GM18858 (cell line): ENCODE data around the gene MTG2.

ENCODE experiments used
- ATAC-seq: cut with Tn5 transposase; IDR thresholded peaks from one replicate; pipeline ENCODE4 v1.9.1; 2021; ENCODE audit not compliant: unreplicated experiment

Gene MTG2

DNA sequence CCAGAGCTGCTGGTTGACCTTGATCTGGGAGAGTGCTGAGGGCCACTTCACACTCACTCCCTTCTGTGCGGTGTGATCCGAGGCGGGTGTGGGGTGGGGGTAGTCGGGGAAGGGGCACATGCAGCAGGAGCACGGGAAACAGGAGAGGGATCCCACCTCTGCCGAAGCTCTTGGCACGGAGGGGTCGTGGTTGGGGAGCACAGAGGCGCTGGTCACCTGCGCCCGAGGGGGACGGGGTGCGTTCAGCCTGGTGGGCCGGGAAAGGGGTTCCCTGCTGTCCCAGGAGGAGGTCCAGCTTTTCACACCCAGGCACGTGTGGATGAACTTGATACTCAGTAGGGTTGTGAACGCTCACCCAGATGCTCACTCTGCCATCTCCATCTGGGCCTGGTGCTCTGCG is 22.0 kb upstream of the MTG2 start:
- no peak for ATAC-seq

DNA sequence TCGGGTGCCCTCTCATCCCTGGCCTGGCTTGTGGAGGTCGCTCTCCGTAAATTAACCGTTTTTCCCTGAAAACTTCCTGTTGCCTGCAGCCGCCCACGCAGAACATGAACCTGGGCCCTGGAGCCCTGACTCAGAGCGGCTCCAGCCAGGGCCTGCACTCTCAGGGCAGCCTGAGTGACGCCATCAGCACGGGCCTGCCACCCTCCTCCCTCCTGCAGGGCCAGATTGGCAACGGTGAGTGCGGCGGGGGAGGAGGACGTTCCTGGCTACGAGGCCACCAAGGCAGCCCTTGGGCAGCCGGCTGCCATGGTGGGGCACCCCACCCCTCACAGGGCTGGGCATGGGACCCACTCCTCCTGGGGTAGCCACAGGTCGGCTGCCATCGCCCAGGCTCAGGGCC is 21.5 kb upstream of the MTG2 start:
- no peak for ATAC-seq

DNA sequence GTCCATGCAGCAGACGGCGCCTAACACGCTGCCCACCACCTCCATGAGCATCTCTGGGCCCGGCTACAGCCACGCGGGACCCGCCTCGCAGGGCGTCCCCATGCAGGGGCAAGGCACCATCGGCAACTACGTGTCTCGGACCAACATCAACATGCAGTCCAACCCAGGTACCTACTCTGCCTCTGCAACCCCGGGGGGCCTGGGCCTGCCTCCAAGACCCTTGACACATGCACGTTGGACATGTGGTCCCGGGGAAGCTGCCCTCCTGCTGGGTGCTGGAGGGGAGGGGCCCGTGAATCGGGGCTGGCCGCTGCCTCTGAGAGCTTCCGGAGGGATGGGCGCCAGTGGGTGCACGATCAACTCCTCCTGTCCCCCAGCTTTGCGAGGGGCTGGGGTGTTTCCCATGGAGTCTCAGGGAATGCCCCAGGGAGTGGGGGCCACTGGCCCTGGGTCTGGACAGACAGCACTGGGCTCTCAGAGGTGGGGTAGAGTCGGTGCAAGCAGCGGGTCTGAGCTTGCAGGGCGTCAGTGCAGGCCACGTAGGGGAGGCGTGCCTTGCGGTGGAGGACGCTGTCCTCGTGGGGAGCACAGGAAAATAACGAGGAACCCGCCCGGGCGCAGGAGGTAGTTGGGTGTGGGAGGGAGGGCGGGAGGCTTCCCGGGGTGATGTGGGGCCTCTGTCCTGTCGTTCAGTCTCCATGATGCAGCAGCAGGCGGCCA is 19.9 kb upstream of the MTG2 start:
- no peak for ATAC-seq

GRCh38 chr20:62163485-62163865 is 19.4 kb upstream of the MTG2 start:
- ATAC-seq: no peak

- no peak for ATAC-seq
Observed at GRCh38 chr20:62163986-62164762, 18.7 kb upstream of the MTG2 start.

GRCh38 chr20:62164879-62165761 is 17.7 kb upstream of the MTG2 start:
- no peak for ATAC-seq

DNA sequence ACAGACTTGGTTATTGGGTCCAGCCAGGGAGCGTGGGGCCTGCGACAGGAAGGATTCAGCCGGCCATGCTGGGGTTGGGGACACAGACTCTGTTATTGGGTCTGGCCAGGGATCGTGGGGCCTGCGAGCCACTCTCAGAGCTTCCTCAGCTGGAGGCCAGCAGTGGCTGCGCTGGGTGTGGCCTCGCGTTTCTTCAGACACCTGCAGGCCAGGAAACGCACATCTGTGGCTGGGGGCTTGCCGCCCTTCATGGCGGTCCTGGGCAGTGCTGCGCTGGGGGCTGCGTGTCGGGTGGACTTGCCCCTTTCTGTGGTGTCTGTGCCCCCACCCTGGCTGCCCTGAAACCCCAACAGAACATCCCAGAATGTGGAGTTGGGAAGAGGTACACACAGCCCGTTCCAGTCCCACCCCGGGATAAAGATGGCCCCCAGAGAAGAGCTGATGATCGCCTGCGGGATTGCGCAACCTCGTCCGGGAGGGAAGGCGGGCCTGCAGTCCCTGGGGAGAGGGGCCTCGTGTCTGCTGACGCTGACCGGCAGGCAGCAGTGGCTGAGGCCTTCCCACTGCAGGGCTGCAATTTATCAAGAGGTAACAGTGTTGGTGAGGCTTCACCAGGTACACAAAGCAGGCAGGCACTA is 16.9 kb upstream of the MTG2 start:
- ATAC-seq: no peak

DNA sequence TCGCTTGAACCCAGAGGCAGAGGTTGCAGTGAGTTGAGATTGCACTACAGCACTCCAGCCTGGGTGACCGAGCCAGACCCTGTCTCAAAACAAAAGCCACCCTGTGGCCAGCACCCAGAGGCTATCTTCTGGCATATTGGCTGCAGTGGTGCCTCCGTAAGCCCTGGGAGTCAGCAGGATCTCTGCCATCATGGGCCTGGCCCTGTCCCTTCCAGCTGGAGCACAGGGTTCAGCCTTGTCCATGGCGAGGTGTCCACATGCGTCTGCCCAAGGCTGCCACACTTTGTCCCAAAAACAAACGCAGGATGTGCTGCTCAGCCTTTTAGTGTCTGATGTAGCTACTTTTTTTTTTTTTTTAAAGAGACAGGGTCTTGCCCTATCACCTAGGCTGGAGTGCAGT is 15.4 kb upstream of the MTG2 start:
- ATAC-seq: no peak

DNA sequence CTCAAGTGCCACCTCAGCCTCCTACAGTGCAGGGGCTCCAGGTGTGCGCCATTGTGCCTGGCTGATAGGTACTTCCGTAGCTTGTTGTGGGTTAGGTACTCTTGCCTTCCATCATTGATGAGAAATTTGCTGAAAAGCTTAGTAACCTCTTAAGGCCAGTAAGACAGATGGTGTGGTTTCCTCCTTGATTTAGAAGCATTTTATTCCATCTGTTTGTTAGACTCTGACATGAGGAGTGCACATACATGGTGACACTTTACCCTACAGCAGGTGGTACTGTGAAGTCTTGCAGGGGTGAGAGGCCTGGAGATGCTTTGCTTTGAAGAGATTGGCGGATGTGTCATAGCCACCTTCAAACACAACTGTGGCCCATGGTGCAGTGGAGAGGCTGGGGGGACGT is 14.8 kb upstream of the MTG2 start:
- ATAC-seq: no peak

DNA sequence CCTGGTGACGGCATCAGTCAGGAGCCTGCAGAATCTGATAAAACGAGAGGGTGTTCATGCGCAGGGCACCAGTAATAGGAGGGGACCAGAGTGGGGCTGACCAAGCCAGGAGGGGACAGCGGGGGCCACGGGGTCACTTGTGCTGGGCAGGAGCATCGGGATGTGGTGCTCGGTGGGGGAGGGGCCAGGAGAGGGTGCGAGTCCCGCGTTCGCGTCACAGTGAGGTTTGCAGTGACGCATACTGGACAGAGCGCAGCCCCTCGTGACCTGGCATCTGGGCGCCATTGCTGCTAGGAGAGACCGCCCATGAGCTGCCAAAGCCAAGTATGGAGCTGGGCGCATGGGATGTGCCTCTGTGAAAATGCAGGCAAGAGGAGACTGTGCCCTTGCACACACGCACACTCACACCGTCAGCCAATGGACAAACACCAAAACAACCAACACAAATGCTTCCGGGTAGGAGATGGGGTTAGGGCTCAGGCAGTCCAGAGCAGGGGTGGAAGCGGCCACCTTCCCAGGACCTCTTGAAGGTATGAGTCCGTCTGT is 13.9 kb upstream of the MTG2 start:
- no peak for ATAC-seq

GRCh38 chr20:62170536-62170935 is 12.3 kb upstream of the MTG2 start:
- ATAC-seq: no peak

DNA sequence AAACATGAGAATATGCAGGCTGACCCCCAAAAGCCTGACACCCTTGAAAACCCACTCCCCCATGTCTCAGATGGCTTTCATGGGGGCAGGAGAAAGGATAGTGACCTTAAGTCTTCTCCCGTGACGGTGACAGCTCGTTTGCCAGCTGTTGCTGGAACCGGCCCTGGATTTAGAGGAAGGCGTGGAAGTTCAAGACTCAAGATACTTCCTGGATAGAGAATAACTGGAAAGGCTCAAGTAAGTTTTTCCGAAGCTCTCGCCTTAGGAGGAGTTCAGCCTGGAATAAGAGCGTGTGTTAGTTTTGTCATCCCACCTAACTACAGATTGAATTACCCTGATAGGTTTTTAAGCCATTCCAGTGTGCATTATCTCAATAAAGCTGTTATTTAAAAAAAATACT is 11.6 kb upstream of the MTG2 start:
- no peak for ATAC-seq

GRCh38 chr20:62172666-62173065 is 10.2 kb upstream of the MTG2 start:
- ATAC-seq: no peak

GRCh38 chr20:62174021-62174804 is 8.6 kb upstream of the MTG2 start:
- ATAC-seq: no peak

DNA sequence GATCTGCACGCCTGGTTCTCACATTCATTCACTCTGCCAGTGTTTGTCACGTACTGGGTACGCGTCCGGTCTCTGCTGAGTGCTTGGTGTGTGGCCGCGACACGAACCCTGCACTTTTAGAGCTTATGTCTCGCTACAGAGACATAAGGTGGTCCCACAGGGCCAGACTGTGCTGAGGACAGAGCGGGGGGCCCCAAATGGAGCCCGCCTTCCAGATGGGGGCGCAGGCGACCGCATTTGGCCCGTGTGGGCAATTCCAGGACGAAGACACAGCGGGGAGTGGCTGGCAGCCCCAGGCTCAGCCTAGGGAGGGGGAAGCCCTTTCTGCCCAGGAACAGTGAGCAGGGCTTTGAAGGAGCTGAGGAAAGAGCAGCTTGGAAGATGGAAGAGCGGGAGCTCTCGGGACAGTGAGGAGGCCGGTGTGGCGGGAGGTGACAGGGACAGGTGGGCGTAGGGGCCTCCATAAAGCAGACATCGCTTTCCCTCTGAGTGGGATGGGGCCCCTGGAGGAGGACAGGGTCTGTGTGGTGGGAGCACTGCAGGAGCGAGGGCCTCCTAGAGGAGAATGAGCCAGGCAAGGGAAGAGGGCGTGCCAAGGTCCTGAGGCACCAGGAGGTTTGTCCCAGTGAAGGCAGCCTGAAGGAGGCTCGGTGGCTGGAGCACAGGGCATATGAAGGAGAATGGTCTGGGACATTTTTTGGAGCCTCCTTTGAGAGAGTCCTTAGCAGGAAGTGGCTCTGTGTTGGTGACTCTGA is 7.8 kb upstream of the MTG2 start:
- ATAC-seq: no peak

- ATAC-seq: no peak
Observed at GRCh38 chr20:62175711-62176110, 7.1 kb upstream of the MTG2 start.

GRCh38 chr20:62176866-62177265 is 6.0 kb upstream of the MTG2 start:
- ATAC-seq: no peak

DNA sequence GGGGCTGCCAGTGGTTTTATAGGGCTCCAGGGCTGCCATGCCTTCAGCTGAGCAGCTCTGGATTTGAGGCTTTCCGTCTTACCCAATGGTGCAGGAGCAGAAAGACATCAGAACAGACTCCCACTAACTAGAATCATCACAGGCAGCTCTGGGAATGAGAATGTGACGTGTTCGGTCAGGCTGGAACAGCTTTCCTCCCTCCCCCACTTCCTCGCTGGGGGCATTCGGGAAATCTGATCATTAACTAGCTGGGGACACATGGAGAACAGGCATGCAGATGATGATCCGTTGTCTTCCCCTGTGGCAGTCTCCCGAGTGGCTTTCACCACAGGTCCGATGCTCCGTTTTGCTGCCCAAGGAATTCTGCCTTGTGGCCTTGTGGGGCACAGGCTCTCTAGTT is 5.5 kb upstream of the MTG2 start:
- no peak for ATAC-seq
